Mammary epithelial cell (primary cell): Measurements from ENCODE around the gene ZNF674.

Experiments used
- CTCF ChIP-seq, 2 donors: IDR thresholded peaks in 1 of 2; conservative IDR thresholded peaks in 1 of 2; 2 replicates each; pipeline ENCODE4 v1.5.1; 2011 to 2012; ENCODE audit warnings: inconsistent platforms in 2 of 2, low read length in 2 of 2, mild to moderate bottlenecking in 2 of 2, control low read depth in 1 of 2, low read depth in 1 of 2; ENCODE audit not compliant: insufficient read depth in 1 of 2; ENCODE audit errors: extremely low read depth in 1 of 2
- EZH2 ChIP-seq: IDR thresholded peaks from 2 replicates; pipeline ENCODE4 v1.6.1; 2012; ENCODE audit warnings: low read length, inconsistent platforms, borderline replicate concordance

- no peak for TF ChIP-seq CTCF (conservative IDR thresholded peaks at IDR 0.05 in 1 of 2, IDR thresholded peaks at IDR 0.05 in 1 of 2; ENCODE audit: extremely low read depth in 1 of 2, insufficient read depth in 1 of 2, low read depth in 1 of 2, low read length in 2 of 2)
- TF ChIP-seq EZH2 = no peak
These were observed 13.8 kb downstream of the ZNF674 start for GRCh38 chrX:46531442-46531841.
